Activated CD4-positive, alpha-beta T cell treated with anti-CD3 and anti-CD28 coated beads, Interleukin-2, amount 50 U/mL, for 24 hours (primary cell): ENCODE data around the gene SRP54.
"Not testable (repeated sequence)": the region's sequence is repeated elsewhere in the genome, so short reads cannot be mapped to it uniquely, and the experiment has no call there.

Source experiments
- DNase-seq, 2 donors: peaks; one replicate each; pipeline ENCODE4 v3.0.0-alpha.2; 2020; ENCODE audit warnings: low read depth in 1 of 2, low spot score in 1 of 2

SRP54 gene

DNA sequence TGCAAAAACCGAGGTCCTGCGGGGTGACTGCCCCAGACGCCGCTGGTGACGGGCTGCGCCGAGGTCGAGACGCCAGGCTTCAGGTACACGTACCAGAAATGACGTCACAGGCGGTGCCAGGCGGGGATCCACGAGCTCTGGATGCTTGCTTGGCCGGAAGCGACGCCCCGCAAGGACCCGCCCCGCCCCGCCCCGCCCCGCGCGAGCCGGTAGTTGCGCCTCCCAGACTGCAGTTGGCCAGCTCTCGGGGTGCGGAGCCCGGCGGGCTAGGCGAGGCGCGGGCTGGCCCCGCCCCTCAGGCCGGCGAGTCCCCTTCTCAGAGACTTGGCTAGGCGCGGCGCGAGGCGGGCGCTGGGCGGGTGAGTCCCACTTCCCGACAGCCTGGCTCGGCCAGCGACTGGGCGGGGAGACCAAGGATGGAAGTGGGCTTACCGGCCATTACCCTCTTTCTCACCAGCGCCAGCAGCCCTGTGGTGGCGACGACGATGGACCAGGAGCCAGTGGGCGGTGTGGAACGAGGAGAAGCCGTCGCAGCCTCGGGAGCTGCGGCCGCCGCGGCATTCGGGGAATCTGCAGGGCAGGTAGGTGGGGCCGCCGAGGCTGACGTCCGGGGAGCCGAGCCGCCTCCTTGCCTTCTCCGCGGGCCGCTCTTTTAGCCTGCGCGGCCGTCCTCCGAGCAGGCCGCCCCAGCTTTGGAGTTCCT lies 63.4 kb downstream of the SRP54 start, which contains the start of gene FAM177A1:
Gene FAM177A1, plus strand, starts transcription at position 225 of the 703 bp plus-strand sequence. Its CDS starts 192 bp downstream, at position 417.
- peak; percentile 95 to 98 for DNase-seq

GRCh38 chr14:35046751-35047536 lies 64.2 kb downstream of the SRP54 start:
- DNase-seq: peak in 1 of 2 donors; percentile 15

DNA sequence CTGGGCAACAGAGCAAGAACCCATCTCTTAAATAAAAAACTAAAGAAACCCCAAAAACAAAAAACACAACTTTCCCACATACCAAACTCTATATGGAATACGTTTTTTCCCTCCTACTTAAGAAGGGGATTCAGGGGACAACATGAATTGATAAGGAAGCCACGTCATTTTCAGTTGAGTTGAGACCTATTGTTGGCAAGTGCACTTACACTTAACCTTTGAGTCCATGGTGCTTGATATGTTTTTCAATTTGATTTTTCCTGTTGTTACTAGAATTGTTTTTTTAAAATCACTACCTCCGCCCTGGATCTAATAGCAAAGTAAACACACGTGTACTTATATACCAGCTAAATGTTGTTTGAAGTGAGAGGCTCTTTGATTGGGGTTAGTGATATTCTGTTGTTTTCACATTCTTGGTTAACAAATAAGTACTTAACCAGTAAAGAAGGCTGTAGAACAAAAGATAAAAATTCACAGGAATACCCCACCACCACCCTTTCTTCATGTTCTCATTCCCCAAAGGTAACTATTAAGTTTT lies 65.3 kb downstream of the SRP54 start:
- no peak for DNase-seq

- no peak for DNase-seq
Observed at GRCh38 chr14:35050652-35051051, 67.9 kb downstream of the SRP54 start.

DNA sequence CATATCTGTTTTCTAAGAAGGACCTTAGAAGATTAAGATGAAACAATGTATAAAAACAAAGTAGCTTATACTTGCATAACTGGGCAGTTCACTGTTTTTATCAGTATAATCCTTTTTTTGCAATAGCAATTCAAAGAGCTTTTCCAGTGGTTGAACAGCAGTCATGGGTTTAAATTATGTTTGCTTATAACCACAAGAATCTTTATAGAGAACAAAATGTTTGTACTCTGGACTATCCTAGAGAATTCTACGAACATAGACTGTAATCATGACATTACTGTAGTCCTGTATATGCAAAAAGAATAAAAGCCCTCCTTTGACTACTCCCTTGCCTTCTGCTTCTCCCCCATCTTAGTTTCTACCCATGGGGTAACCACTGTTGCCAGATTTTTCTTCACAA lies 69.0 kb downstream of the SRP54 start:
- no peak for DNase-seq

DNA sequence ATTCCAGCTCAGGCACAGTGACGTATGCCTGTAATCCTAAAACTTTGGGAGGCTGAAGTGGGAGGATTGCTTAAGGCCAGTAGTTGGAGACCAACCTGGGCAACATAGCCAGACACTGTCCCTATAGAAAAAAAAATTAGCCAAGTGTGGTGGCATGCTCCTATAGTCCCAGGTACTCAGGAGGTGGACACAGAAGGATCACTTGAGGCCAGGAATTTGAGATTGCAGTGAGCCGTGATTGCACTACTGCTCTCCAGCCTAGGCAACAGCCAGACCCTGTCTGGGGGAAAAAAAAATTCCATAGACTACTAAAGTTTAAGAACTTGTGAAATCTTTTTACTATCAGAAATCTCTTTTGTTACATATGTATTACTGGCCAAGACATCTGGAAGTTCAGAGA lies 69.8 kb downstream of the SRP54 start:
- DNase-seq: no peak

DNA sequence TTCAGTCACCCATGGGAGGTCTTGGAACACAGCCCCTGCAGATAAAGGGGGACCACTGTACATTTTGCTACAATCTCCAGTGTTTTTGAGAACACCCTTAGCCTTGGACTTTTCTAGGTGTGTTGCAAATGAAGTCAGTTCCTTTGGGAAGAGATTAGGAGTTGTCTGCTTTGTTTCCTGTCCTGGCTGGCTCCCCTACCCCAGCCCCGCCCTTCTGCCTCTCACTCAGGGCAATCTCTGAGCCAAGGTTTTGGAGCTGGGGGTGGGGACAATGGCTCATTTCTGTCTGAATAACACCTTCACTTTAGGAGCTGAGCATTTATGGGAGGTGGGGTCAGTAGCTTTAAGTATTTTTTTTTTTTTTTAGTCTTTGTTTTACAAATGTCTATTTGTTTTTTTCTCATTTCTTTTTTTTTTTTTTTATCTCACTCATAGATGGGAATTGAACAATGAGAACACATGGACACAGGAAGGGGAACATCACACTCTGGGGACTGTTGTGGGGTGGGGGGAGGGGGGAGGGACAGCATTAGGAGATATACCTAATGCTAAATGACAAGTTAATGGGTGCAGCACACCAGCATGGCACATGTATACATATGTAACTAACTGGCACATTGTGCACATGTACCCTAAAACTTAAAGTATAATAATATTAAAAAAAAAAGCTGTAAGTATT lies 78.5 kb downstream of the SRP54 start:
- DNase-seq: not testable (repeated sequence)

GRCh38 chr14:35065731-35066130 lies 82.9 kb downstream of the SRP54 start:
- DNase-seq: not testable (repeated sequence)

DNA sequence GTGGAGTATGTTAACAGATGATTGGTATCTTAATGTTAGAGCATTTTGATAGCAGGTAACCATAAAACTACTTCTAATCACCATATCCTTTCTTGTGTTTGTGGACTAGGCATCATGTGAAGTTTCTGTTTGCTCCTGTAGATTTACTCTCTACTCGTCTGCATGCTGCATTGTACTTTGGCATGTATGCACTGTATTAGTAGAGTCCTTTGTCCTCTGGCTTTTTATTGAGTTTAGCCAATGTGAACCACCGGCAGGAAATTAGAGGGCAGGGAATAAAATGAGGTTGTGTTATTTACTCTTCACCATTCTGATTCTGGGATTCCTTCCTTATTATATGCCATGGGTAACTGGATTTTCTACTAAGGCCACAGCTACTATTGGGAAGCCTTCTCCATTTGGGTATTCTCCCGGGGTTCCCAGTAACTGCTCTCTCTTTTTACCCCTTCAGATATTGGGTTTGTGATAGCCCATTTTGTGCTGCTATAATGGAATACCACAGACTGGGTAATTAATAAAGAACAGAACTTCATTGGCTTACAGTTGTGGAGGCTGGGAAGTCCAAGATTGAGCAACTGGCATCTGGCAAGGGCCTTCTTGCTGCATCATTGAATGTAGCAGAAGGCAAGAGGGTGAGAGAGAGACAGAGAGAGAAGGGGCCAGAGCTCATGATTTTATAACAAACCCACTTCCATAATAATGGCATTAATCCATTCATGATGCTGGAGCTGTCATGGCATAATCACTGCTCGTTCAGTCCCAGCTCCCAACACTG lies 85.6 kb downstream of the SRP54 start:
- DNase-seq: no peak

GRCh38 chr14:35072226-35072625 lies 89.4 kb downstream of the SRP54 start:
- no peak for DNase-seq

DNA sequence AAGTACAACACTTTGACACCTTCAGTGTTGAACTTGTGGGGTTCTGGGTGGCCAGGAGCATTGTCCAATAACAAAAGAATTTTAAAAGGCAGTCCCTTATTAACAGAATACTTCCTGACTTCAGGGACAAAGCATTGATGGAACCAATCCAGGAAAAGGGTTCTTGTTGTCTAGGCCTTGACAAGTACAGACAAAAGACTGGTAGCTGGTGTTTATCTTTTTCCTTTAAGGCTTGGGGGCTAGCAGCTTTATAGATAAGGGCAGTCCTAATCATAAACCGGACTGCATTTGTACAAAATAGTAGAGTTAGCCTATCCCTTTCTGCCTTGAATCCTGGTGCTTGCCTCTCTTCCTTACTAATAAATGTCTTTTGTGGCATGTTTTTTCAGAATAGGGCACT lies 90.7 kb downstream of the SRP54 start:
- no peak for DNase-seq

DNA sequence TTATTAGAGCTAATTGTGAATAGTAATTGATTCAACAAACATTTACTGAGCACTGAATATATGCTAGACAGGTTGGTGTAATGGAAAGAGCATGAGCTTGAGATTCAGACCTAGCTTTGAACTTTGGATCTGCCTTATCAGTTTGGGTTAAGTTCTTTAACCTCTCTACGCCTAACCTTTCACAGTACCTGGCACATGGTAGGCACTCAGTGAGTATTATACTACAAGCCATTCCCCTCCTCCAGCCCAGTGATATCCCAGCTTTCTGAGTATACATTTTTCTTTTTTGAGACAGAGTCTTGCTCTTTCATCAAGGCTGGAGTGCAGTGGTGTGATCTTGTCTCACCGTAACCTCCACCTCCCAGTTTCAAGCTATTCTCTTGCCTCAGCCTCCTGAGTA lies 95.3 kb downstream of the SRP54 start:
- DNase-seq: no peak
